CD4-positive, alpha-beta T cell treated with Interleukin-17A for 1 hour (primary cell): Measurements from ENCODE around the gene FAM229A.
"Not testable (repeated sequence)": the region's sequence is repeated elsewhere in the genome, so short reads cannot be mapped to it uniquely, and the experiment has no call there.

Source experiments
- DNase-seq: peaks from one replicate; pipeline ENCODE4 v3.0.0-alpha.2; 2020

Gene FAM229A

GRCh38 chr1:32376199-32376598, 13.9 kb upstream of the FAM229A start:
- no peak for DNase-seq

GRCh38 chr1:32373996-32374592, 11.8 kb upstream of the FAM229A start:
- DNase-seq = no peak

GRCh38 chr1:32372149-32372756, 10.0 kb upstream of the FAM229A start:
- peak; percentile 83 for DNase-seq

- DNase-seq = no peak
Measured at GRCh38 chr1:32367912-32368635, 5.8 kb upstream of the FAM229A start.

- no peak for DNase-seq
Measured at GRCh38 chr1:32365445-32365844, 3.2 kb upstream of the FAM229A start.

- DNase-seq = no peak
Measured at GRCh38 chr1:32364836-32365235, 2.6 kb upstream of the FAM229A start.

GRCh38 chr1:32363713-32364112, 1.4 kb upstream of the FAM229A start:
- no peak for DNase-seq

- peak; percentile 15 for DNase-seq
Measured at GRCh38 chr1:32361674-32362473, 411 bp downstream of the FAM229A start.

- DNase-seq = no peak
Measured at GRCh38 chr1:32361308-32361673, 994 bp downstream of the FAM229A start.

- DNase-seq = no peak
Measured at GRCh38 chr1:32358435-32358834, 3.9 kb downstream of the FAM229A start.

- DNase-seq = no peak
Measured at GRCh38 chr1:32357614-32358013, 4.7 kb downstream of the FAM229A start.

- DNase-seq = no peak
Measured at GRCh38 chr1:32356478-32356877, 5.8 kb downstream of the FAM229A start.

- not testable (repeated sequence) for DNase-seq
Measured at GRCh38 chr1:32355778-32356177, 6.5 kb downstream of the FAM229A start.

- DNase-seq = no peak
Measured at GRCh38 chr1:32353886-32354570, 8.3 kb downstream of the FAM229A start.

GRCh38 chr1:32353431-32353830, 8.9 kb downstream of the FAM229A start:
- DNase-seq = no peak

- DNase-seq = no peak
Measured at GRCh38 chr1:32352831-32353383, 9.4 kb downstream of the FAM229A start.

- DNase-seq = no peak
Measured at GRCh38 chr1:32352239-32352745, 10.0 kb downstream of the FAM229A start.

- peak; percentile 95 for DNase-seq
Measured at GRCh38 chr1:32351399-32352238, 10.7 kb downstream of the FAM229A start.

- no peak for DNase-seq
Measured at GRCh38 chr1:32350785-32351398, 11.4 kb downstream of the FAM229A start.

- no peak for DNase-seq
Measured at GRCh38 chr1:32349211-32349708, 13.0 kb downstream of the FAM229A start.
